GM18861 (cell line): ENCODE measurements around the gene MYLK2.
"Not testable (repeated sequence)": the region's sequence is repeated elsewhere in the genome, so short reads cannot be mapped to it uniquely, and the experiment has no call there.

ENCODE experiments used
- ATAC-seq: cut with Tn5 transposase; IDR thresholded peaks from one replicate; pipeline ENCODE4 v1.9.1; 2021; ENCODE audit not compliant: unreplicated experiment

The MYLK2 gene

DNA sequence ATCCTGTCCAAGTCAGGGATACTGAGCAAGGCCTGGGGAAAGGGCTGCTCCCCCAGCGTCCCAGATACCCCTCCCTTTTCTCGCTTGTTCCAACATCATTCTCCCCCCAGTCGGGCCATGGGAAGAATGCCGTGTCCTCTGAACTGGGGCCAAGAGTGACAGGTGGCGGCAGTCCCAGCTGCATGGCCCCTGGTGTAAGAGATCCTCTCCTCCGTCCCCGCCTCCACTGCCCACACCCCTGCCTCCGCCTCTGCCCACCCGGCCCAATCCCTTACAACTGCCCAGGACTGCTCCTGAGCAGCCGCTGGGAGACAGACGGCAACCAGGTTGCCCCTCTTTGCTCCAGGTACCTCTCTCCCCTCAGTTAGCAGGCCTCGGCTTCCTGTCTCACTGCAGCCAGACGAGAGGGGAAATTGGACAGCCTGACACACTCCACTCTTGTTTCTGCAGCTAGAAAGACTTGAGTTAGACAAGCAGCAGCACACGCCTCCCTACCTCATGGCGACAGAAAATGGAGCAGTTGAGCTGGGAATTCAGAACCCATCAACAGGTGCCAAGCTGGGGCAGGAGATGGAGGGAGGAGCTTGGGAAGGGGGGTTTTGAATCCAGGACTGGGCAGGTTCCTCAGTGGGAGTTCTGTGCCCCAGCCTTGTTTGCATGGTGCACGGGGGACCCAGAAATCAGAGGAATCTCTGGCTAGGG lies at the start of gene MYLK2:
Gene MYLK2, plus strand, starts transcription at position 274 of the 702 bp plus-strand sequence. Its CDS starts 225 bp downstream, at position 499.
- ATAC-seq: no peak

DNA sequence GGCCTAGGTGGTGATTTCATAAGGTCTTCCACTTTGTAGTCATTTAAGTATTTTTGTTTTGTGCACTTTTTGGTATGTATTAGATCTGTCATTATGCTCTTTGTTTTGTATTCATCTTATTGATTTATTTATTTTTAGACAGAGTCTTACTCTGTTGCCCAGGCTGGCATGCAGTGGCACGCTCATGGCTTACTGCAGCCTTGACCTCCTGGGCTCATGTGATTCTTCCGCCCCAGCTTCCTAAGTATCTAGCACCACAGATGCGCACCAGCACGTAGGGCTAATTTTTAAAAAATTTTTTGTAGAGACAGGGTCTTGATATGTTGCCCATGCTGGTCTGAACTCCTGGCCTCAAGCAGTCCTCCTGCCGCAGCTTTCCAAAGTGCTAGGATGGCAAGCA lies 49.5 kb upstream of the MYLK2 start:
- ATAC-seq: no peak

GRCh38 chr20:31770243-31770642 lies 48.9 kb upstream of the MYLK2 start:
- ATAC-seq: no peak

- no peak for ATAC-seq
Measured at GRCh38 chr20:31774408-31774807, 44.7 kb upstream of the MYLK2 start.

- no peak for ATAC-seq
Measured at GRCh38 chr20:31780839-31781238, 38.3 kb upstream of the MYLK2 start.

GRCh38 chr20:31781945-31782344 lies 37.2 kb upstream of the MYLK2 start:
- ATAC-seq: no peak

DNA sequence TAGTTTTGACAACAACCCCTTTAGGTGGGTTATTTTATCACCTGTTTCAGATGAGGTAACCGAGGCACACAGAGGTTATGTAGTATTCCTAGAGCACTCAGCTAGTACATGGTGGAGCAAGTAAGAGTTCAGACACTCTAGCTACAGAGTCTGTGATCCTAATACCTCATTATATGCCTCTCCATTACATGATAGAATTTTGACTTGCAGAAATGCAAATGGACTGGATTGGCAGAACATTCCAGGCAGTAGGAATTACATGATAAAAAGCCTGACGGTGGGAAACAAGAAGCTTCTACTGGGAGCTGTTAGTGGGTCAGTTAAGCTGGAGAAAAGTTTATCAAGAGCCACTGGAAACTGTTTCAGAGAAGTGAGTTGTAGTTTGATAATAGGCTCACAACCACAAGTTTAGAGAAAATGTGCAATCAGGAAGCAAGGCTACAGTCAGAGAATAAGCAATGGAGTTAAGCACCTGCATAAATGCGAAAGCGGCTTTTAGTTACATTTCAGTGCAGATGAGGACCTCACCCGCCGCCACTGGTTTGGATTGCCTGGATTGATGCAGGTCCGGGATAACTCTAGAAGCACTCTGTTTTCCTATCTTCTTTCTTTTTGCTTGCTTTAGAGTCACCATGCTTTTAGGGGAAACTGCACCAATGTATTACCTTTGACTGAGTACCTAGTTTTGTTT lies 34.7 kb upstream of the MYLK2 start:
- ATAC-seq: no peak

DNA sequence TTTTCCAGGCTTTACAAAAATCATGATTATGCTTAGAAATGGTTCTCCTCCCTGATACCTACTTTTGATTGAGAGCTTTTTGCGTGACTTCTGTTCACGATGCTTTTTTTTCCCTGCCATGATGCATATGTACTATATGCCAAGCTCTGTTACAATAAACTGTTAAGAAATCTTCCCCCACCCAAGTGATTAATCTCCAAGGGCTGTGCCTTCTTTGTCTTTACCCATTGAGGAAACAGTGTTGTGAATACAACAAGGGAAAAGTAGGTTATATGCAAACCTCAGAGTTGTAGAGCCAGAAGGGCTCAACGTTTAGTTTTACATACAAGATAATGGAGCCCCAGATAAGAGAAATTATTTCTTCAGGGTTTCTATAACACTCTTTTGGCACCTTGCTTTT lies 34.1 kb upstream of the MYLK2 start:
- no peak for ATAC-seq

- ATAC-seq: no peak
Measured at GRCh38 chr20:31788578-31788977, 30.6 kb upstream of the MYLK2 start.

DNA sequence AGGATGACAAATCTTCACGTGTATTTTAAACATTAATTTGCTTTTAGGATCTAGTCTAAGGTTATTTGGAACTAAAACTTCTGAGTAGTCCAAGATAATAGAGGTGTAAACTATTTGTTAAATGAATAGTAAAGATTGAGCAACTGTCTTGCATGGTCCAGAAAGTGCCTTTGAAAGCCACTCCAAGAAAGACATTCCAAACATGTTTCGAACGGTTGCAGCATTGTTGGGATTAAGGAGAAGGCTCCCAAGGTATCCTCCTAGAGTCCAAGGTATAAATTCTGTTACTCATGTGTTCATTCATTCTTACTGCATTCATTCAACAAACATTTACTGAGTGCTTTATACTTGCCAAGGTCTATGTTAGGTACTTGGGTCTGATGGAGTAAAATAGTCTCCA lies 28.8 kb upstream of the MYLK2 start:
- ATAC-seq: no peak

DNA sequence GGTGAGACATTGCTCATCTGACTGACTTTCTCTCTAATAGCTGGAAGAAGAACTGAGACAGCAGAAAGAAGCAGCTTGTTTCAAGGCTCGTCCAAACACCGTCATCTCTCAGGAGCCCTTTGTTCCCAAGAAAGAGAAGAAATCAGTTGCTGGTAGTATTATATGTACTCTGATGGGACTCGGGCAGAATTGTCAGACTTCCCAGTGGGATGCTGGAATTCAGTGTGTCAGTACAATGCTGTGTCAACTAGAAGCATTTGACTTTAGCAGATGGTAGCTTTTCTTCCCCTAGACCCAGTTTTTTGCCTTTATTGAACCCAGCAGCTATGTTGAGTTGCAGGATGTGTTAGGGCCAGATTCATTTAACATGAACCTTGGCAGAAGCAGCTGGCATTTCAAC lies 21.8 kb upstream of the MYLK2 start:
- ATAC-seq: no peak

- ATAC-seq: no peak
Measured at GRCh38 chr20:31801508-31801907, 17.6 kb upstream of the MYLK2 start.

- no peak for ATAC-seq
Measured at GRCh38 chr20:31803552-31804291, 15.4 kb upstream of the MYLK2 start.

DNA sequence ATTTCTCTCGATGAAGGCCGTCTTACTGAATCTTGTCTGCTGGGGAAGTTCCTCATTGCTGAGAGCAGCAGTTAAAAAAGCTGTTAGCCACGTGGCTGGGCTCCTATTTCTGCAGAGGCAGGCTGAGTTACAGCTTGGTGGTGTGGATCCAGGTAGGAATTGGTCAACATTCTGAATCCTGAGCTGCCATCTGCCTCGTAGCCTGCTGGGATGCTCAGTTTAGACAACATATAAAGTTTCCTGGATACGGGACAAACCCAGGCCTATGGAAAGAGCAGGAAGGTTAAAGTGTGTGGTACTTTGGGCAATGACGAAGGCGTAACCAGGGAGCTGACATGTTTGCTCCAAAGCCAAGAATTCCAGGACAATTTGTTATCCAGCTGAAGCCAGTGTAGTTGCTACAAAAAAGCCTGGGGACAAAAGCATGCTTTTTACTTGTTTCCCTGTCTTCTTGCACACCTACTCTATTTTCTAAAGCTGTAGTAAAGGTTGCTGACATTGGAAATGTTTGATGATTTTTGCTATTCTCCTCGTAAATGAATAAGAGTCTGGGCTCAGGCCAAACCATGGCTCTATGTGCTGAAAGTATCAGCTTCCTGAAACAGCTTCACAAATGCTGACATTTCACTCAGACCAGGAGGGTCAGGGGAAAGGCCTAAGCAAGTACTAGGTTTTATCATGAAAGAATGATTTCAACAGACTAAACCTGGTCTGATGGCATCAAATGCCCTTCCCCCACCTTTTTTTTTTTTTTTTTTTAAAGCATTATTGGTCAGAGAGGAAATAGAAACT lies 12.4 kb upstream of the MYLK2 start:
- no peak for ATAC-seq

DNA sequence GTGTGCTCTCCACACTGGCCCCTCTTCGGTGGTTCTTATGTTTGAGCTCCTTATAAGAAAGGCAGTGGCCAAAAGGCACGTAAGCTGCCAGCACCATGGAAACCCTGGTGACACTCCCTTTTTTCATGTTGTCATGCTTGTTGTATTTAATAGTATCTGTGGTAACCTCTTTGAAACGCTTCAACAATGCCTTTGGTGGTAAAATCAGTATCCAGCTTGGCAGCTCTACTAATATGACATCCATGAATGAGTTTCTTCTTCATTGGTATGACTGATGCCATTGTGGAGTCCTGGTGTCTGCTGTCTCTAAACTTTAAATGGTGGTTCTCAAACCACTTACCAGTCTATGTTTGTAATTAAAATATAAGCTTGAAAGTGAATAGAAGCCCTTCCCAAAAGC lies 10.7 kb upstream of the MYLK2 start:
- ATAC-seq: no peak

- no peak for ATAC-seq
Measured at GRCh38 chr20:31809661-31810060, 9.5 kb upstream of the MYLK2 start.

GRCh38 chr20:31811198-31811597 lies 8.0 kb upstream of the MYLK2 start:
- no peak for ATAC-seq

DNA sequence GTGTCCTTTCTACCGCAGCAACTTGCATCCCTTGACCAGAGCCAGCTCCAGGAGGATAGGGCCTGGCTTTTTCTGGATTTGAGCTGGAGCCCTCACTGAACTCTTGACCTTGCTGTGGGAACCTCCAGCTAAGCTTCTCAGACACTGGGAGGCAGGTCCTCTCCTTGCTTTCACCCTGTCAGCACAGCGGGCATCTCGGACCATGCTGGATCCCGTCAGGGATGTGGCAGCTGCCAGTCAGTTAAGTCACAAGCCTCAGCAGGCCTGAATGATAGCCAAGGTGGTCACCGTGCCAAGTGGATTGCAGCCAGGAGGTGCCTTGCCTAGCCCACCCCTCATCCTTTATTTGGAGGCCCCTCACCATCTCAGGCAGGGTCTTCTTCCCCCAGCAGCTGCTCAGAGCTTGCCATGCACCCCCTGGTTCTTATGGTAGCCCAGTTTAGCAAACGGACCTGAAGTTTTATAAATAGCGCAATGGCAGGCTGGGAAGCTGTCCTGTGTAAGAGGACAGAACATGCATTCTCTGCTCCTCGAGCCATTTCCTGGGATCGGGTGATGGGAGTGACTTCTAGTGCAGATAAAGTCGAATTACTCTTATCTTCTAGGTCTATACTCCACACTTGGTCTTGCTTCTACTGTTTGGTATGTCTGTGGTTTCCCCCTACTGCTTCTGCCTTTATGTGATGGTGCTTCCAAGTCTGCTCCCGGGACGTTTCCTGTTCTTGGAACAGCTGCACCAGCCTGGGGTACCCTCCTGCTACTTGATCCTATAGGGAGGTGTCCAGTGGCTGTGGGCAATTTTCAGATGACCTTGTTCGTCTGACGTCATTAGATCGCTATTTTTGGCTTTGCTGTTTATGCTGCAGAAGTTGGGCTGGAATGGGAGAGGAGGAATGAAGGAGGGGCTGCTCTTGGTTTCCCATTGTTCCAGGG lies 7.1 kb upstream of the MYLK2 start:
- ATAC-seq: no peak

DNA sequence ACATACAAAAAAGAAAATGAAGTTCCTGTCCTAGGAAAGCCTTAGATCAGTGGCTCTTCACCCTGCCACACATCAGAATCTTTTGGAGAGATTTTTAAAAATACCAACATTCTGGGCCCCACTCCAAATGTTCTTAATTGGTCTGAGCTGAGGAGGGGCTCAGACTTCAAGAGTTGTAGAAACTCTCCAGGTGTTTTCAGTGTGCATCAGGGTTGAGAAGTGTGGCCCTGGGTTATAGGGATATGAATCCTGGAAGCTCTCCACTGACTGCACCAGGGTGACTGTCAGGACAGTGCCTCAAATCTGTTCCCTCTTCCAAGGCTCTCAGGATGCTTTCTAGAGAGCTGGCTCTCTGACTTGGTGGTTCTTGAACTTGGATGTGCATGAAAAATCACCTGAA lies 5.5 kb upstream of the MYLK2 start:
- no peak for ATAC-seq

DNA sequence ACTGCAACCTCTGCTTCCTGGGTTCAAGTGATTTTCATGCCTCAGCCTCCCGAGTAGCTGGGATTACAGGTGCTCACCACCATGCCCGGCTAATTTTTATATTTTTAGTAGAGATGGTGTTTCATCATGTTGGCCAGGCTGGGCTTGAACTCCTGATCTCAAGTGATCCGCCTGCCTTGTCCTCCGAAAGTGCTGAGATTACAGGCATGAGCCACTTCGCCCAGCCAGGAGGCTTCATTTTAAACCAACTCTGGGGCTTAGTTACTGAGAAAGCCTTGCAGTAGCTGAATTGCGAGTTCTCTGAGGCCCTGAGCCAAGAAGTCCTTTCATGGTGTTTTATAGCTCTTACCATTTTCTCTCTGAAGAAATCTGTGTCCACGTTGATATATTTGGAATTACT lies 5.0 kb upstream of the MYLK2 start:
- not testable (repeated sequence) for ATAC-seq
